GM18951 (cell line): Measurements from ENCODE around the gene RABGAP1.

Source experiments
- POLR2A ChIP-seq: IDR thresholded peaks from 4 replicates; pipeline ENCODE4 v1.6.1; 2011; ENCODE audit warnings: mild to moderate bottlenecking; ENCODE audit not compliant: insufficient read length, insufficient read depth; ENCODE audit errors: extremely low read depth
- in situ Hi-C: fragments of 300-500 bp; cut with MboI; formaldehyde crosslinking; loops from one replicate; pipeline ENCODE4 v1.12.0; 2022; ENCODE audit warnings: low sequenced_read_pairs, mixed read lengths, inconsistent platforms; ENCODE audit not compliant: unreplicated experiment

The RABGAP1 gene

GRCh38 chr9:123074628-123075027 lies 133.8 kb downstream of the RABGAP1 start:
- in situ Hi-C loops: no loop called here
- TF ChIP-seq POLR2A: no peak

DNA sequence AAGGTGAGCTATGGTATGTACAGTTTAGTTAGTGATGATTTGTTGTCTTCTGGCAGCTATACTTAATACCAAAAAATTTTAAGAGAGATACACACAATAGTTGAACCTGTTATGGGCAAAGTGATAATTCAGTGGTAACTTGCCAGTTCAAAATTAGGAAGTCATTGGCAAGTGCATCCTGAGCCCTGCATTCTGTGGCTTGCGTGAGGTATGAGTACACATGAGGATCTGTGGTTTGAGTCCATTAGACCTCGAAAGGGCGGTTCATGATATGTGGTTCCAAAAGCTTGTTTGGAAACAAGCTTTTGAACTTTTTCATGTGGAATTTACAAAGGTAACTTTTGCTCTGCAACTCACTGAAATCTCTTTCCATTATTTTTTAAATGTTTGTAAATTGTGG lies 139.6 kb downstream of the RABGAP1 start:
- TF ChIP-seq POLR2A: no peak
- in situ Hi-C loops: loop anchor here (5.0 kb wide), 1 partner anchor 272 kb away; no protein-coding TSS in a partner anchor

DNA sequence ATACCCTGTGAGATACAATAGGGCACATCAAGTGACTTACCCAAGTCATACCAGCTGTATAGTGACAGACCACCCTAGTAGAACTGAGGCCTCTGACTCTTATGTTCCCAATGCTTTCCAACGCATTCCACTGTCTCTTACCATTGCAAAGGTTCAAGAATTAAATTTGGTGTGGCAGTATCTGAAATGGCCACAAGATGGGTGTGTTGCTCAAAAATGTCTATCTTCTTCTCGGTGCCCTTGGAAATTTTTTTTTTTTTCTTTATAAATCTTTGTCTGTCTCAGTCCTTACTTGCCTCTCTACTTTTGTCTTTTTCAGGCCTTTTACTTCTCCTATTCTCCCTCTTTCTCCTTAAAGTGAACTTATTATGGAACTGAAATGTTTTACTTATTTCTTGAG lies 141.0 kb downstream of the RABGAP1 start:
- no peak for TF ChIP-seq POLR2A
- in situ Hi-C loops: loop anchor here (5.0 kb wide), 1 partner anchor 270 kb away; no protein-coding TSS in a partner anchor

DNA sequence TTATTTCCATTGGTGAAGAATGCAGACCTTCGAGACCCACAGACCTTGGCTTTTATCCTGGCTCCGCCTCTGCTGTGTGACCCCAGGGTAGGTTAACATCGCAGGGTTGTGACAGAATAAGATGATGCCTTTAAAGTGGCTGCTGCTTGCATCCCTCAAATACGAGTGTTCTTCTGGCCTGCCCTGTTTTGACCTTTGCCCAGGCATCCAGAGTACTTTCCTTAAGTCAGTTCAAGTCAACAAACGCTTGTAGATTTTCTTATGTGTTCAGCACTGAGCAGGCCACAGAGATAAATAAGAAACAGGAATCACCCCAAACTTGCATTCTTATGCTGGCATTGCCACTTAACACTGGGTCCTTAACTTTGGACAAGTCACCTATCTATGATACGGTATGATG lies 142.9 kb downstream of the RABGAP1 start:
- in situ Hi-C loops: loop anchor here (5.0 kb wide), 1 partner anchor 269 kb away; no protein-coding TSS in a partner anchor
- no peak for TF ChIP-seq POLR2A

DNA sequence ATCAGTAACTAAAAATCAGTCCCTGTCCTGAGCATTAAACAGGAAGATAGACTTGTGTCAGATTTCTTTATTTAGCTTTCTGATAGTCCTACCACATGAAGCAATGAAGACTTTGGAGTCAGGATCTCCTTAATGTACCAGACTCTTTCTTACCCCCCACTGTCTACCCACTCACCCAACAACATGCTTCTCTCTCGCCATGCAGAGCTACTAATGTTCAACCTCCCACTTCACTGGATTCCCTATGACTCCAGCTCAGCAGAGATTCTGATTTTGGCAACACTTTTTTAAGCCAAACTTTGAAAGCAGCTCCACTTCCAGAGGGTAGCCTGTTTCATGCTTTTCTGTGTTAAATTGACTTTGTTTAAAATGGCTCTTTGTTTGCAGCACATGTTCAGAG lies 143.4 kb downstream of the RABGAP1 start:
- TF ChIP-seq POLR2A: no peak
- in situ Hi-C loops: loop anchor here (5.0 kb wide), 1 partner anchor 268 kb away; no protein-coding TSS in a partner anchor

DNA sequence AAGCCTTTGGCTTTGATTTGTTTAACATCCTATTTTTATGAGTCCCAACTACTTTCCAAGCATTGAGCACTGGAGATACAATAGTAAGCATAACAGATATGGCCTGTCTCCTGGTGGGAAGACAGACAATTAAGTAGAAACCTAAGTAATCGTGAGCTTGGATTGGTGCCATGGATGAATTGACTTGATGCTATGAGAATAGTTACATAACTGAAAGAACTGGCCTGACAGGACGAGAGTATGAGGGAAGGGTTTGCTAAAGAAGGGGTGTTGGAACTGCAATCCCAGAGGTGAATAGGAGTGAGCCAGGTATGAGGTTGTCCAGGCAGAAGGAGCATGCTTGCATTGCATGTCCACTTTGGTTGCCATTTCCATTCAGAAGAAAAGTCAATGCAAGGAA lies 145.1 kb downstream of the RABGAP1 start:
- no peak for TF ChIP-seq POLR2A
- in situ Hi-C loops: no loop called here

- in situ Hi-C loops: no loop called here
- TF ChIP-seq POLR2A: no peak
These were observed 146.6 kb downstream of the RABGAP1 start for GRCh38 chr9:123087359-123087888.

DNA sequence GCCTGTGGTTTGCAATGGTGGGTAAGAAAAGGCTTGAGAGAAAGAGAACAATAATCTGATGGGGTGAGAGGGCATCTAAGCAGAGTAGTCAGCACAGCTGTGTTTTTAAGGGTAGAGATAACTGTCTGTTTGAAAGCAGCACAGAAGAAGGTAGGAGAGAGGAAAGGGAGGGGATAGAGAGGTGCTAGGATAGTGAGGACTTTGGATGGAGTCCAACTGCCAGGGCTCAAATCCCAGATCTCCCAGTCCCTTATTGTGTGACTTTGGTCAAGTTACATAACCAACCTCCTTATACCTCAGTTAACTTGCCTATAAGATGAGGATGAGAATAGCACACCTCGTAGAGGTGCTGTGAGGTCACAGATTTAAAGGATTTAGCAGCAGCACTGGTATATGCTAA lies 148.2 kb downstream of the RABGAP1 start:
- in situ Hi-C loops: no loop called here
- no peak for TF ChIP-seq POLR2A

GRCh38 chr9:123089790-123090189 lies 149.0 kb downstream of the RABGAP1 start:
- in situ Hi-C loops: no loop called here
- no peak for TF ChIP-seq POLR2A

GRCh38 chr9:123090198-123090896 lies 149.5 kb downstream of the RABGAP1 start:
- in situ Hi-C loops: no loop called here
- TF ChIP-seq POLR2A: no peak

- TF ChIP-seq POLR2A: no peak
- in situ Hi-C loops: no loop called here
These were observed 150.1 kb downstream of the RABGAP1 start for GRCh38 chr9:123090956-123091355.

DNA sequence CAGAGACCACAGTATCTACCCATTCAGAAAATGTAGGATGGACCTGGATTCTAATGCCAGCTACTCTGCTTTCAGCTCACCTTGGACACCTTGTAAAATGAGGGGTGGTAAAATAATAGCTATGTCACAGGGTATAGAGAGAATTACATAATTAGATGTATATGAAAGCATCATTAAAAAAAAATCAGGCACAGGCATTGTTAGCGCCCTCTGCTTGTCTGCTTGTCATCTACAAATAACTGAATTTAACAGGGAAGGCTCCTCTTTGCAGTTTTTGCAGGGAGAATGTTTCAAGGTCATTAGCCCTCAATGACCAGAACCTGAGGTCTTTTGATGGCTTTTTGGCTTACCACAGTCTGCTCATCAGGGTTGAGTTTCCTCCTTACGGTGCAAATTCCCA lies 150.6 kb downstream of the RABGAP1 start:
- no peak for TF ChIP-seq POLR2A
- in situ Hi-C loops: no loop called here

DNA sequence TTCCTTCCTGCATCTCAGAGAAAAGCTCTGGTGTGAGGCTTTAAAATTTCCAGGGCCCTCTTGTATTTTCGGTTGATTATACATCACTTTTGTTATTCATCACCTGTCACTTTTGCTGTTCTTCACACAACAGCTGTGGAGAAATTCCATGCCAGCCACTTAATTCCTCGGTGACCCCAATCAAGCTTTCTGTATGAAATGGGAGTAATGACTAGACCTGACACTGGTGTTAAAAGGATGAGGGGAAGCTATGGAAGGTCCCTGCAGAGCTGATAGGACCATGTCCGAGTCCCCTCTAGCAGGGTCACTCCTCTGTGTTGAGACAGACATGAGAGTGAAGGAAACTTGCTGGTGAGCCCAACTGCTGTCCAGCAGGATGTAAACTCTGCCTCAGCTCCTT lies 152.3 kb downstream of the RABGAP1 start:
- in situ Hi-C loops: no loop called here
- no peak for TF ChIP-seq POLR2A

DNA sequence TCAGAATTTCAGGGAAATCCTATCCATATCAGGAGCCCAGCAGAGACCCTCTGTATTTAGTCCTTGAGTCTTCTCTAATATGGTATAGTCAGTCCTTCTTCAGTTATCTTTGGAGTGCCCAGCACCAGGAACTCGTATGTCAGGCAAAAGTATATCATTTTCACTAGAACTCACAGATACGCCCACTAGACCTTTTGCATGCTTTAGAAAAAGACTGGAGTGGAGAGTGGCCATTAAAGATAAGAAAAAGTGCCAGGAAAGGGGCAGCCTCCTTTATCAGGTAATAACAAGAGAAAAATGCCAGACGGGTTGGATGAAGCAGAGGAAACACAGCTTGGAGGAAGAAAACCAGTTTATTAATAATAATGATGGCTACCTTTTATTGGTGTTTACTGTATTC lies 156.2 kb downstream of the RABGAP1 start:
- TF ChIP-seq POLR2A: no peak
- in situ Hi-C loops: no loop called here
